Upper lobe of left lung (tissue), 4 donors: ENCODE results near the gene VWA7.

Experiments used
- POLR2A ChIP-seq, 4 donors: fragments of 450-650 bp; IDR thresholded peaks; one replicate each; pipeline ENCODE4 v1.5.1; 2016 to 2017; ENCODE audit warnings: antibody characterized with exemption in 4 of 4, mild to moderate bottlenecking in 2 of 4
- POLR2AphosphoS5 ChIP-seq, 2 donors: sonication (generic); formaldehyde crosslinking; IDR thresholded peaks; one replicate each; pipeline ENCODE4 v1.5.1; 2017; ENCODE audit warnings: antibody characterized with exemption in 2 of 2
- TF ChIP-seq, protein P1 (sequence below), 6 experiments: fragments of 450-650 bp in 4 of 6; fragments of 200-600 bp in 2 of 6; sonication (generic) in 2 of 6; IDR thresholded peaks; one replicate each; pipeline ENCODE4 v1.5.1; 2016 to 2019; ENCODE audit warnings: antibody characterized with exemption in 6 of 6

GRCh38 chr6:31813465-31813849 is 36.3 kb upstream of the VWA7 start:
- TF ChIP-seq POLR2A (IDR thresholded peaks at IDR 0.05) (no peak), POLR2AphosphoS5 (IDR thresholded peaks at IDR 0.05) (no peak)
- TF ChIP-seq, protein P1, sequence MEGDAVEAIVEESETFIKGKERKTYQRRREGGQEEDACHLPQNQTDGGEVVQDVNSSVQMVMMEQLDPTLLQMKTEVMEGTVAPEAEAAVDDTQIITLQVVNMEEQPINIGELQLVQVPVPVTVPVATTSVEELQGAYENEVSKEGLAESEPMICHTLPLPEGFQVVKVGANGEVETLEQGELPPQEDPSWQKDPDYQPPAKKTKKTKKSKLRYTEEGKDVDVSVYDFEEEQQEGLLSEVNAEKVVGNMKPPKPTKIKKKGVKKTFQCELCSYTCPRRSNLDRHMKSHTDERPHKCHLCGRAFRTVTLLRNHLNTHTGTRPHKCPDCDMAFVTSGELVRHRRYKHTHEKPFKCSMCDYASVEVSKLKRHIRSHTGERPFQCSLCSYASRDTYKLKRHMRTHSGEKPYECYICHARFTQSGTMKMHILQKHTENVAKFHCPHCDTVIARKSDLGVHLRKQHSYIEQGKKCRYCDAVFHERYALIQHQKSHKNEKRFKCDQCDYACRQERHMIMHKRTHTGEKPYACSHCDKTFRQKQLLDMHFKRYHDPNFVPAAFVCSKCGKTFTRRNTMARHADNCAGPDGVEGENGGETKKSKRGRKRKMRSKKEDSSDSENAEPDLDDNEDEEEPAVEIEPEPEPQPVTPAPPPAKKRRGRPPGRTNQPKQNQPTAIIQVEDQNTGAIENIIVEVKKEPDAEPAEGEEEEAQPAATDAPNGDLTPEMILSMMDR (IDR thresholded peaks at IDR 0.05), result no peak
